GM12875 (cell line): ENCODE data around the gene RINT1.

Experiments
- H3K4me3 ChIP-seq: one replicate; pipeline ENCODE4 v1.5.1; 2011; ENCODE audit warnings: low read depth, low read length, control low read depth
- TF ChIP-seq, protein P1 (sequence below): IDR thresholded peaks from 2 replicates; pipeline ENCODE4 v1.5.1; 2011; ENCODE audit warnings: low read depth, mild to moderate bottlenecking, control low read depth, inconsistent platforms, low read length, moderate library complexity, borderline replicate concordance; ENCODE audit not compliant: insufficient read depth

Gene RINT1

GRCh38 chr7:105559926-105560325, 27.9 kb downstream of the RINT1 start:
- H3K4me3 ChIP-seq = no peak overlapping the region
- TF ChIP-seq, protein P1, sequence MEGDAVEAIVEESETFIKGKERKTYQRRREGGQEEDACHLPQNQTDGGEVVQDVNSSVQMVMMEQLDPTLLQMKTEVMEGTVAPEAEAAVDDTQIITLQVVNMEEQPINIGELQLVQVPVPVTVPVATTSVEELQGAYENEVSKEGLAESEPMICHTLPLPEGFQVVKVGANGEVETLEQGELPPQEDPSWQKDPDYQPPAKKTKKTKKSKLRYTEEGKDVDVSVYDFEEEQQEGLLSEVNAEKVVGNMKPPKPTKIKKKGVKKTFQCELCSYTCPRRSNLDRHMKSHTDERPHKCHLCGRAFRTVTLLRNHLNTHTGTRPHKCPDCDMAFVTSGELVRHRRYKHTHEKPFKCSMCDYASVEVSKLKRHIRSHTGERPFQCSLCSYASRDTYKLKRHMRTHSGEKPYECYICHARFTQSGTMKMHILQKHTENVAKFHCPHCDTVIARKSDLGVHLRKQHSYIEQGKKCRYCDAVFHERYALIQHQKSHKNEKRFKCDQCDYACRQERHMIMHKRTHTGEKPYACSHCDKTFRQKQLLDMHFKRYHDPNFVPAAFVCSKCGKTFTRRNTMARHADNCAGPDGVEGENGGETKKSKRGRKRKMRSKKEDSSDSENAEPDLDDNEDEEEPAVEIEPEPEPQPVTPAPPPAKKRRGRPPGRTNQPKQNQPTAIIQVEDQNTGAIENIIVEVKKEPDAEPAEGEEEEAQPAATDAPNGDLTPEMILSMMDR = no peak

- no peak overlapping the region for H3K4me3 ChIP-seq
- TF ChIP-seq, protein P1 = no peak
These were observed 33.2 kb downstream of the RINT1 start for GRCh38 chr7:105565190-105565589.

DNA sequence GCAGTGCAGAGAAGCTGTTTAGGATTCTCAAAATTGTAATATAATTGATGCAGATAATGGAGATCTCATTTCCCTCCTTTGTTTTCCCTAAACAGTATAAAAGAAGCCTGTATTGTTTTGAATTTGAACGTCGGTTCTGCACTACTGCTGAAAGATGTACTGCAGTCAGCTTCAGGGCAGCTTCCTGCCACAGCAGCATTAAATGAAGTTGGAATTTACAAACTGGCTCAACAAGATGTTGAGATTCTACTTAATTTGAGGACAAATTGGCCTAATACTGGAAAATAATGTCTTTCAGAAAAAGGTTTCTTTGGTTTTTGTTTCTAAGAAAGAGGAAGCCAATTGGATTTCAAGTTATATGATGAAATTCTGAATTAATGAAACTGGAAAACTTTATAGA, 35.0 kb downstream of the RINT1 start:
- TF ChIP-seq, protein P1 = no peak
- H3K4me3 ChIP-seq = no peak overlapping the region

- no peak overlapping the region for H3K4me3 ChIP-seq
- TF ChIP-seq, protein P1 = no peak
These were observed 35.8 kb downstream of the RINT1 start for GRCh38 chr7:105567821-105568220.

GRCh38 chr7:105571891-105572290, 39.9 kb downstream of the RINT1 start:
- TF ChIP-seq, protein P1 = no peak
- no peak overlapping the region for H3K4me3 ChIP-seq

DNA sequence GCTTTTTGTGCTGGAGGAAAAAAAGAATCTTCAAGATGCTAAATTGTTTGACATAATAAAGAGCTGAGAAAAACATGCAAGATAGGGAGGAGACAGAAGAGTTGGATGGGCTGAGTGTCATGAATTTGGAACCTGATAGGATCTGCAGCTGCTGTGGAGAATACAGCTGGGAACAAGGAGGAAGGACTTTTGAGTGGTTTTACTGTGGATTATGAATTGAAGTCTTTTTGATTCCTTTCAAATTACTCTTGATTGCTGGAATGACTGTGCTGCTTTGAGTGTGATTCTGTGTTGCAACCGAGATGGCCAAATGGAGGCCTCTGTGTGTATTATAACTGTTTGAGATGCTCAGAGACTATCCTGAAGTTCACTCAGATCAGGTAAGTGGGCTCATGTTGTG, 45.2 kb downstream of the RINT1 start:
- no peak overlapping the region for H3K4me3 ChIP-seq
- TF ChIP-seq, protein P1 = no peak

DNA sequence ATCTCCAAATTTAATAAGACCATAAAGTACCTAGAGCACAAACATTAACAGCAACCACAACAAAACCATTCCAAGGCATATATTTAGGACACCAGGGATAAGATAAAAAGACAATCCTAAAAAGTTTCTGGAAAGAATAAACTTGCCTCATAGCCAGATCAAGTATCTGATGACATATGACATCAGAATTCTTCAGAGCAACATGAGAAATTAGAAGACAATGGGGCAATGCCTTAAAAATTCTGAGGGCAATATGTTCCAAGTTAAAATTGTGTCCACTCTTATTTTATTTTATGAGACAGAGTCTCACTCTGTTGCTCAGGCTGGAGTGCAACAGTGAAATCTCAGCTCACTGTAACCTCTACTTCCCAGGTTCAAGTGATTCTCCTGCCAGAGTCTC, 46.5 kb downstream of the RINT1 start:
- TF ChIP-seq, protein P1 = no peak
- no peak overlapping the region for H3K4me3 ChIP-seq
